OCI-LY7 (cell line): ENCODE results near the gene RBM19.

ENCODE experiments used
- EZH2phosphoT487 ChIP-seq: fragments of 200-600 bp; sonication (generic); IDR thresholded peaks from 2 replicates; pipeline ENCODE4 v1.6.1; 2018; ENCODE audit warnings: low read depth, borderline replicate concordance, mild to moderate bottlenecking, mixed run types, antibody characterized with exemption, low read length, moderate library complexity, mixed read lengths
- TF ChIP-seq, protein P1 (sequence below): fragments of 200-600 bp; sonication (generic); conservative IDR thresholded peaks from 2 replicates; pipeline ENCODE4 v1.5.1; 2014; ENCODE audit warnings: mild to moderate bottlenecking, antibody characterized with exemption, low read length, moderate library complexity, mixed read lengths

DNA sequence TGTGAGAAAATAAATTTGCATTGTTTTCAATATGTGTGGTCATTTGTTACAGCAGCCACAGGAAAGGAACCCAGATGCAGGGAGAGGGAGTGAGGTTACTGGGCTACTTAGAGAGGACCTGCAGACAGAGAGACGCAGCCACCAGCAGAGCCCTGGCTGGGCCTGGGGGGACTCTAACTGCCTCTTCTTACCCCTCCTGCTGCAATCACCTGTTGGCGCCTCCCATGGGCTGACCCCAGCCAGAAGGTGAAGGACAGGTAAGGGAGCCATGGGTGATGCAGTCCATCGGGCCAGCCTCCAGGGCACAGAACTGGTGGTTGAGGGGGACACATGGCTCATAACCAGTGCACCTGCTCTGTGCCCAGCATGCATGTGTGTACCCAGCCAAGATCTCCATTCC, 15.8 kb upstream of the RBM19 start:
- TF ChIP-seq, protein P1, sequence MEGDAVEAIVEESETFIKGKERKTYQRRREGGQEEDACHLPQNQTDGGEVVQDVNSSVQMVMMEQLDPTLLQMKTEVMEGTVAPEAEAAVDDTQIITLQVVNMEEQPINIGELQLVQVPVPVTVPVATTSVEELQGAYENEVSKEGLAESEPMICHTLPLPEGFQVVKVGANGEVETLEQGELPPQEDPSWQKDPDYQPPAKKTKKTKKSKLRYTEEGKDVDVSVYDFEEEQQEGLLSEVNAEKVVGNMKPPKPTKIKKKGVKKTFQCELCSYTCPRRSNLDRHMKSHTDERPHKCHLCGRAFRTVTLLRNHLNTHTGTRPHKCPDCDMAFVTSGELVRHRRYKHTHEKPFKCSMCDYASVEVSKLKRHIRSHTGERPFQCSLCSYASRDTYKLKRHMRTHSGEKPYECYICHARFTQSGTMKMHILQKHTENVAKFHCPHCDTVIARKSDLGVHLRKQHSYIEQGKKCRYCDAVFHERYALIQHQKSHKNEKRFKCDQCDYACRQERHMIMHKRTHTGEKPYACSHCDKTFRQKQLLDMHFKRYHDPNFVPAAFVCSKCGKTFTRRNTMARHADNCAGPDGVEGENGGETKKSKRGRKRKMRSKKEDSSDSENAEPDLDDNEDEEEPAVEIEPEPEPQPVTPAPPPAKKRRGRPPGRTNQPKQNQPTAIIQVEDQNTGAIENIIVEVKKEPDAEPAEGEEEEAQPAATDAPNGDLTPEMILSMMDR = no peak
- TF ChIP-seq EZH2phosphoT487 = no peak
